Neuron (in vitro differentiated cells): ENCODE measurements around the gene ZNF664.

Experiments used
- H2AFZ ChIP-seq: one replicate; pipeline ENCODE4 v1.6.1; 2013; ENCODE audit warnings: low read depth, mild to moderate bottlenecking, inconsistent platforms, low read length, moderate library complexity
- H3K27me3 ChIP-seq: one replicate; pipeline ENCODE4 v1.6.1; 2013; ENCODE audit warnings: low read length; ENCODE audit not compliant: insufficient read depth
- H3K36me3 ChIP-seq: one replicate; pipeline ENCODE4 v1.6.1; 2013; ENCODE audit warnings: low read length; ENCODE audit not compliant: insufficient read depth
- H3K4me1 ChIP-seq: one replicate; pipeline ENCODE4 v1.6.1; 2013; ENCODE audit warnings: low read length; ENCODE audit not compliant: insufficient read depth
- H3K4me3 ChIP-seq: 2 replicates; pipeline ENCODE4 v1.5.1; 2013; ENCODE audit warnings: mild to moderate bottlenecking, low read length, moderate library complexity
- H3K9me3 ChIP-seq: one replicate; pipeline ENCODE4 v1.6.1; 2013; ENCODE audit warnings: low read length

Gene ZNF664

DNA sequence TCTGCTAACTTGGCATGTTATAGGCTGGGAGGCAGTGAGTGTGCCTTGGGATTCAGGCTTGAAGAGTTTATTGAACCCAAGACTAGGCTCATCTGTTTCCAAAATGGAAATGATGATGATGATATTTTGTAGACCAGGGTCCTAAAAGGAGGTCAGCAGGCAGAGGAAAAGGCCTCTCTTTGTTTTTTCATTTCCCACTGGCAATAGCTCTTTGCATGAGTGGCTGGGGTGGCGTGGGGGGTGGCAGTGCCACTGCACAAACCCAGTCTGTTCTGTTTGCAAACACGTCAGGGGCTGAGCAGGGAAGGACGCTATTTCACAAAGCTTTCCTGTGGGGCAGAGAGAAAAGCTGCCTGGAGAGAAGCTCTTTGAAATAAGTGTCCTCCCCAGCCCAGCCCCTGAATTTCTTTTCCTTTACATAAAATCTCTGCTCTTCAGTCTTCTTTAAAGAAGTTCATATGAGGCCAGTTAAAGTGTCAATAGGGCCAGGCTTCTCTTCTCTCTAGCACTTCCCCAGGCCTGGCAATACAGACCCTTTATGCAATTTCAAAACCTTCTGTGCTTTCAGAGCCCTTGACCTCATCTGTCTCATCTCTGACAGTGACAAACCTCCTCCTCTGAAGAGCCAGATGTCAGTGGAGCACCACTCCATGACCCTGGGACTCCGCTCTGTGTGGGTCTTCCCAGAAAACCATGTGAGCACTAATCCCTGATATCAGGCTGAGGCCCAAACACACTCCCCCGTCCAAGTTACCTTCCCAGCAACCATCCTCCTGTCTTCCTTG is 72.8 kb downstream of the ZNF664 start:
- H3K4me3 ChIP-seq: no peak overlapping the region
- no peaks in the 10 kb centered on the region for H3K27me3 ChIP-seq
- H3K36me3 ChIP-seq: no peaks in the 10 kb centered on the region
- peaks cover 20% of the 10 kb centered on the region for H3K4me1 ChIP-seq
- no peak overlapping the region for H2AFZ ChIP-seq
- H3K9me3 ChIP-seq: peaks cover 10% of the 10 kb centered on the region

GRCh38 chr12:124046456-124046740 is 73.4 kb downstream of the ZNF664 start:
- Histone ChIP-seq H3K4me3 (no peak overlapping the region), H2AFZ (no peak overlapping the region), H3K4me1 (peaks cover 20% of the 10 kb centered on the region), H3K36me3 (no peaks in the 10 kb centered on the region), H3K27me3 (no peaks in the 10 kb centered on the region), H3K9me3 (peaks cover 10% of the 10 kb centered on the region)

GRCh38 chr12:124047045-124047566 is 74.1 kb downstream of the ZNF664 start:
- Histone ChIP-seq H2AFZ (no peak overlapping the region), H3K4me3 (no peak overlapping the region)

DNA sequence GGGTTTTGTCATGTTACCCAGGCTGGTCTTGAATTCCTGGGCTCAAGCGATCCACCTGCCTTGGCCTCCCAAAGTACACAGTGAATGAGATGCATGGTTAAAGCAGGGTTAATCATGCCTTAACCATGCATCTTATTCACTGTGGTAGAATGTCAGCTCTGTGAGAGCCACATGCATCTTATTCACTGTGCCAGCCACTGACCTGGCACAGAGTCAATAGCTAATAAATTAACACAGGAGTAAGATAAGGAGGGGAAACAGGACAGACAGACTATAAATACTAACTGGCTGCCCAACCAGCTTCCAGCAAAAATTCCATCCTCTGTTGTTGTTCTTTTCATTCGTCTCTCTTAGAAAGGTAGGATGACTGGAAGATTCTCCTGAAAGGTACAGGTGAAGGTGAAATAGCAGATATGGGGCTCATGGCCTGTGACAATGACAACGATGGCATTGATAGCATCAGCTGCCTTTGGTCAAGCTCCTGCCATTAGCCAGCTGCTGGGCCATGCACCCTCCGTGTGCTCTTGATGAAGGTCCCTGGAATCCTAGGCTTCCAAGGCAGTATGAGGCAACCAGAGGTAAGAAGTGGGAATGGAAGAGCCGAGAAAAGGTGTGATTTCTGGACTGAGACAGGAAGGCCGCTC is 76.6 kb downstream of the ZNF664 start:
- Histone ChIP-seq H3K4me3 (no peak overlapping the region), H3K27me3 (no peaks in the 10 kb centered on the region), H3K4me1 (peaks cover 18% of the 10 kb centered on the region), H3K9me3 (peaks cover 10% of the 10 kb centered on the region), H3K36me3 (no peaks in the 10 kb centered on the region), H2AFZ (no peak overlapping the region)

More at GRCh38 chr12:124047045-124047566, 74.1 kb downstream of the ZNF664 start:
- Histone ChIP-seq H3K4me1 (peaks cover 20% of the 10 kb centered on the region), H3K9me3 (peaks cover 10% of the 10 kb centered on the region), H3K36me3 (no peaks in the 10 kb centered on the region), H3K27me3 (no peaks in the 10 kb centered on the region)

GRCh38 chr12:124053851-124054250 is 80.8 kb downstream of the ZNF664 start:
- Histone ChIP-seq H3K36me3 (no peaks in the 10 kb centered on the region), H3K4me3 (no peak overlapping the region), H2AFZ (no peak overlapping the region), H3K27me3 (no peaks in the 10 kb centered on the region), H3K9me3 (peaks cover 2% of the 10 kb centered on the region), H3K4me1 (no peaks in the 10 kb centered on the region)

DNA sequence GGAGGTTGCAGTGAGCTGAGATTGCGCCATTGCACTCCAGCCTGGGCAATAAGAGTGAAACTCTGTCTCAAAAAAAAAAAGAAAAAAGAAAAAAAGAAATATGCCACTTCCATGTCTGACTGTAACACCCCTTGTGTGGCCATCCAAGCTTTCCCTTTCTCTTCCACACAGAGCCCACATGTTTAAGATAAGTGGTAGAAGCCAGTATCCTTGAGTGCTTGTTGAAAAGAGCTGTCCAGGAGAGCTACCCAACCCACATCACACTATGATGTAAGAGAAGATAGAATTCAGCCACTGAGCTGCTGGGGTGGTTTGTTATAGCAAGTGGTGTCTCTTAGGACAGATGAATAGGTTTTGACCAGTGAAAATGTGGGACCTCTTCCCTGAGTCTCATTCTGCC is 82.1 kb downstream of the ZNF664 start:
- H2AFZ ChIP-seq: no peak overlapping the region
- no peaks in the 10 kb centered on the region for H3K36me3 ChIP-seq
- H3K27me3 ChIP-seq: no peaks in the 10 kb centered on the region
- no peaks in the 10 kb centered on the region for H3K4me1 ChIP-seq
- H3K9me3 ChIP-seq: no peaks in the 10 kb centered on the region
- no peak overlapping the region for H3K4me3 ChIP-seq

GRCh38 chr12:124057691-124058090 is 84.7 kb downstream of the ZNF664 start:
- Histone ChIP-seq H3K27me3 (no peaks in the 10 kb centered on the region), H2AFZ (no peak overlapping the region), H3K4me1 (no peaks in the 10 kb centered on the region), H3K36me3 (no peaks in the 10 kb centered on the region), H3K9me3 (no peaks in the 10 kb centered on the region), H3K4me3 (no peak overlapping the region)

- Histone ChIP-seq H3K36me3 (no peaks in the 10 kb centered on the region), H2AFZ (no peak overlapping the region), H3K4me3 (no peak overlapping the region), H3K27me3 (no peaks in the 10 kb centered on the region), H3K4me1 (no peaks in the 10 kb centered on the region), H3K9me3 (no peaks in the 10 kb centered on the region)
Measured at GRCh38 chr12:124059752-124060151, 86.7 kb downstream of the ZNF664 start.
